ENCODE results near the gene NUDCD3. TPM values are rescaled to one million over a fixed set of nuclear protein-coding genes. Genes with fewer than 3 reads are reported as not detected.

NUDCD3 gene
- total and polyA plus RNA-seq, 2 of the 8 experiments (the other 6 are each of a cell fraction or from before 2014, with no cell fraction given) = 35.2 to 93.7 TPM

- no peaks in the 10 kb centered on the region for H3K36me3 ChIP-seq (ENCODE audit: control insufficient read depth in 2 of 4, insufficient read depth in 4 of 4, low read length in 3 of 4)
- H2BK120ac ChIP-seq (replicated peaks; ENCODE audit: low read depth, low read length) = no peak overlapping the region
- H3K4ac ChIP-seq (replicated peaks; ENCODE audit: insufficient read length, low read depth, low read length) = no peak overlapping the region
- POLR2A ChIA-PET (ENCODE audit: partially characterized antibody) = no interaction called here
- no peak overlapping the region for H2AFZ ChIP-seq (ENCODE audit: low read length)
- H3K79me1 ChIP-seq (ENCODE audit: low read depth, low read length) = no peaks in the 10 kb centered on the region; the same call in 1 of the 2 replicates
- H3K23ac ChIP-seq (ENCODE audit: insufficient read length) = no peak overlapping the region
- peak in 1 of 2 experiments; percentile 37 for DNase-seq (ENCODE audit: low read depth in 1 of 2, low spot score in 2 of 2)
- no peak overlapping the region for H3K4me2 ChIP-seq (ENCODE audit: insufficient read depth in 1 of 2, low read depth in 2 of 2, low read length in 2 of 2)
- CTCF ChIA-PET (ENCODE audit: partially characterized antibody) = no interaction called here
- no peak overlapping the region for H4K8ac ChIP-seq (ENCODE audit: extremely low read depth, insufficient read depth, low read length)
- H2AK5ac ChIP-seq (ENCODE audit: low read depth, low read length) = no peak overlapping the region
- FAIRE-seq = no peak
- H3K79me2 ChIP-seq (ENCODE audit: control insufficient read depth in 1 of 2, insufficient read depth in 2 of 2, low read length in 2 of 2) = no peaks in the 10 kb centered on the region
- no peak overlapping the region for H2BK5ac ChIP-seq (ENCODE audit: low read depth, low read length)
- no peak overlapping the region for H2BK15ac ChIP-seq (ENCODE audit: low read length)
- no peak overlapping the region for H3K27ac ChIP-seq (ENCODE audit: low read depth, low read length)
- no peak overlapping the region for H4K5ac ChIP-seq (ENCODE audit: insufficient read length, low read depth, low read length)
- no peaks in the 10 kb centered on the region for H3K27me3 ChIP-seq (replicated peaks in 1 of 4; ENCODE audit: control insufficient read depth in 3 of 4, extremely low read depth in 1 of 4, insufficient read depth in 3 of 4, low read length in 3 of 4)
- H4K20me1 ChIP-seq (replicated peaks in 1 of 2; ENCODE audit: control insufficient read depth in 1 of 2, insufficient read depth in 2 of 2, low read length in 2 of 2) = no peaks in the 10 kb centered on the region
- H3K9ac ChIP-seq (replicated peaks in 1 of 4; ENCODE audit: extremely low read depth in 1 of 4, low read depth in 3 of 4, low read length in 3 of 4) = no peak overlapping the region
- no peak for TF ChIP-seq SP1 (IDR thresholded peaks at IDR 0.05; ENCODE audit: low read depth, low read length)
- no peak for TF ChIP-seq POLR2A (IDR thresholded peaks at IDR 0.05; ENCODE audit: control extremely low read depth in 1 of 2, low read depth in 2 of 2, low read length in 2 of 2)
- no peak for TF ChIP-seq E2F6 (IDR thresholded peaks at IDR 0.05)
- no peak overlapping the region for H2BK12ac ChIP-seq (ENCODE audit: low read depth, low read length)
- H3K4me3 ChIP-seq (ENCODE audit: extremely low read depth in 1 of 4, insufficient read depth in 2 of 4, low read depth in 3 of 4, low read length in 4 of 4) = no peak overlapping the region
- H3K9me3 ChIP-seq (ENCODE audit: insufficient read depth in 2 of 2, low read depth in 1 of 2, low read length in 1 of 2) = no peaks in the 10 kb centered on the region
- H4K91ac ChIP-seq (replicated peaks; ENCODE audit: insufficient read length, low read length) = no peak overlapping the region
- 87% methylated on average over 19 of the region's 19 CpGs; no CpG with 5 or more reads in 1 of the 2 experiments for WGBS, 2 experiments (ENCODE audit: extremely low coverage in 1 of 2, insufficient coverage in 1 of 2, insufficient read length in 1 of 2, insufficient replicate concordance in 2 of 2, low coverage in 1 of 2, low lambda C conversion rate in 2 of 2, missing lambda C conversion rate in 1 of 2)
- no peak overlapping the region for H3K14ac ChIP-seq (ENCODE audit: insufficient read length)
- no peak overlapping the region for H3K18ac ChIP-seq (ENCODE audit: extremely low read depth, low read length)
- no peak overlapping the region for H3K56ac ChIP-seq (replicated peaks; ENCODE audit: insufficient read length, low read depth, low read length)
- H3K23me2 ChIP-seq (ENCODE audit: low read depth, low read length) = no peaks in the 10 kb centered on the region
- H2BK20ac ChIP-seq (ENCODE audit: low read length) = no peak overlapping the region
- no peaks in the 10 kb centered on the region; a peak in 1 of 7 replicates for H3K4me1 ChIP-seq (replicated peaks in 1 of 4; ENCODE audit: control insufficient read depth in 3 of 4, insufficient read depth in 4 of 4, low read length in 3 of 4)
Measured at GRCh38 chr7:44333911-44334733, 156.3 kb downstream of the NUDCD3 start.

All from H1 (cell line).